Esophagus squamous epithelium (tissue), 5 donors: ENCODE data around the gene CXCL6. TPM values are rescaled to one million over a fixed set of nuclear protein-coding genes. Genes with fewer than 3 reads are reported as not detected.

Experiments
- DNase-seq: peaks from one replicate; lab custom pipeline; 2025; lab: John Stamatoyannopoulos, UW
- H3K27ac ChIP-seq, 4 donors: fragments of 200-600 bp; sonication (generic); one replicate each; pipeline ENCODE4 v1.5.1; 2016 to 2019; ENCODE audit warnings: mild to moderate bottlenecking in 1 of 4
- H3K27me3 ChIP-seq, 4 donors: fragments of 200-600 bp; sonication (generic); 1 replicate in 3 of 4; 2 replicates in 1 of 4; pipeline versions ENCODE4 v1.5.1 to v1.6.0; 2017 to 2021; ENCODE audit warnings: antibody characterized with exemption in 1 of 4
- H3K36me3 ChIP-seq, 3 donors: fragments of 200-600 bp; sonication (generic); one replicate each; pipeline ENCODE4 v1.5.1; 2016 to 2019
- H3K4me1 ChIP-seq, 3 donors: fragments of 200-600 bp; sonication (generic); one replicate each; pipeline ENCODE4 v1.5.1; 2017 to 2019
- H3K4me3 ChIP-seq, 4 donors: fragments of 200-600 bp; sonication (generic); 1 replicate in 3 of 4; 2 replicates in 1 of 4; pipeline ENCODE4 v1.5.1; 2016 to 2019; ENCODE audit warnings: mild to moderate bottlenecking in 2 of 4, moderate library complexity in 1 of 4
- H3K9me3 ChIP-seq, 3 donors: fragments of 200-600 bp; sonication (generic); one replicate each; pipeline ENCODE4 v1.5.1; 2016 to 2019
- CTCF ChIP-seq, 6 experiments: fragments of 450-650 bp in 4 of 6; fragments of 200-600 bp in 2 of 6; sonication (generic) in 2 of 6; IDR thresholded peaks; one replicate each; pipeline ENCODE4 v1.5.1; 2016 to 2019; ENCODE audit warnings: antibody characterized with exemption in 6 of 6, mild to moderate bottlenecking in 4 of 6, moderate library complexity in 4 of 6
- POLR2A ChIP-seq, 4 donors: fragments of 450-650 bp; IDR thresholded peaks; one replicate each; pipeline ENCODE4 v1.6.1; 2017; ENCODE audit warnings: antibody characterized with exemption in 4 of 4, mild to moderate bottlenecking in 4 of 4, moderate library complexity in 3 of 4
- WGBS, 2 donors: methylation state at CpG; one replicate each; pipeline ENCODE4 v1.1.5; 2018; 5-methylcytosine and 5-hydroxymethylcytosine counted together
- intact Hi-C: fragments of 100-400 bp; cut with DNase I; formaldehyde crosslinking; loops from one replicate; pipeline ENCODE4 v1.15.0; 2022
- total RNA-seq, 4 donors: library from RNA; depleted of rRNA; stranded (reverse); fragments of >200 nt; gene quantifications; one replicate each; pipeline ENCODE4 v1.1.0, GENCODE V29; 2016
- donor health status: DM: yes; HTN: yes; CAD: no.

CXCL6 gene
- total RNA-seq, 4 donors from 2014 or later = 0.57 to 10.1 (median 9.4) TPM; not detected in 1

GRCh38 chr4:73883306-73883705 lies 46.8 kb downstream of the CXCL6 start:
- WGBS, 2 donors = 43 to 56% methylated on average over 1 of the region's 1 CpG
- DNase-seq = no peak
- intact Hi-C loops = no loop called here
- H3K9me3 ChIP-seq = no peaks in the 10 kb centered on the region
- H3K27ac ChIP-seq = no peak overlapping the region
- no peaks in the 10 kb centered on the region for H3K4me1 ChIP-seq
- no peaks in the 10 kb centered on the region for H3K36me3 ChIP-seq
- peaks cover 0 to 24% (median 2%) of the 10 kb centered on the region in 4 donors for H3K27me3 ChIP-seq
- H3K4me3 ChIP-seq = no peak overlapping the region
- TF ChIP-seq POLR2A (IDR thresholded peaks at IDR 0.05) (no peak), CTCF (IDR thresholded peaks at IDR 0.05) (no peak)

- DNase-seq = no peak
- no peaks in the 10 kb centered on the region for H3K9me3 ChIP-seq
- peaks cover 0 to 19% (median 2%) of the 10 kb centered on the region in 4 donors for H3K27me3 ChIP-seq
- 82 to 88% methylated on average over 4 of the region's 4 CpGs for WGBS, 2 donors
- intact Hi-C loops = no loop called here
- H3K27ac ChIP-seq = no peak overlapping the region
- H3K4me1 ChIP-seq = no peaks in the 10 kb centered on the region
- H3K36me3 ChIP-seq = no peaks in the 10 kb centered on the region
- H3K4me3 ChIP-seq = no peak overlapping the region
- TF ChIP-seq POLR2A (IDR thresholded peaks at IDR 0.05) (no peak), CTCF (IDR thresholded peaks at IDR 0.05) (no peak)
Observed at GRCh38 chr4:73885574-73886267, 49.2 kb downstream of the CXCL6 start.

Other genes starting within 250 kb of the CXCL6 start
- 1 to 10 TPM; 2.6 to 6.7 (median 4.3) TPM for gene RASSF6, start 216.2 kb upstream of the CXCL6 start, total RNA-seq
- gene CXCL8, start 96.1 kb upstream of the CXCL6 start, total RNA-seq = 10 to 100 TPM in 1 of 4 donors, 1 to 10 TPM in 1, under 1 TPM in 1, not detected in 1; 0.76 to 90.2 (median 2.4) TPM
- gene PF4V1, start 16.6 kb downstream of the CXCL6 start, total RNA-seq = not detected
- gene CXCL1, start 32.7 kb downstream of the CXCL6 start, total RNA-seq = 100 to 1,000 TPM in 1 of 4 donors, 10 to 100 TPM in 2, 1 to 10 TPM in 1; 9.5 to 152 (median 50.1) TPM
- gene PF4, start 145.3 kb downstream of the CXCL6 start, total RNA-seq = not detected
- gene PPBP, start 151.5 kb downstream of the CXCL6 start, total RNA-seq = under 1 TPM in 1 of 4 donors, not detected in 3; 0.92 TPM
- under 1 TPM in 2 of 4 donors, not detected in 2; 0.23 to 0.70 TPM for gene CXCL5, start 162.0 kb downstream of the CXCL6 start, total RNA-seq
- gene CXCL3, start 202.0 kb downstream of the CXCL6 start, total RNA-seq = 1 to 10 TPM in 1 of 4 donors, not detected in 3; 3.2 TPM